AG20443 (cell line): ENCODE data around the gene PARG.
A peak's percentile ranks its signal among the peaks of the same experiment; 100 is the strongest.
"Not testable (repeated sequence)": the region's sequence is repeated elsewhere in the genome, so short reads cannot be mapped to it uniquely, and the experiment has no call there.

Experiments used
- DNase-seq: peaks from one replicate; pipeline ENCODE4 v3.0.0; 2012; ENCODE audit warnings: low spot score, mixed read lengths

Gene PARG

DNA sequence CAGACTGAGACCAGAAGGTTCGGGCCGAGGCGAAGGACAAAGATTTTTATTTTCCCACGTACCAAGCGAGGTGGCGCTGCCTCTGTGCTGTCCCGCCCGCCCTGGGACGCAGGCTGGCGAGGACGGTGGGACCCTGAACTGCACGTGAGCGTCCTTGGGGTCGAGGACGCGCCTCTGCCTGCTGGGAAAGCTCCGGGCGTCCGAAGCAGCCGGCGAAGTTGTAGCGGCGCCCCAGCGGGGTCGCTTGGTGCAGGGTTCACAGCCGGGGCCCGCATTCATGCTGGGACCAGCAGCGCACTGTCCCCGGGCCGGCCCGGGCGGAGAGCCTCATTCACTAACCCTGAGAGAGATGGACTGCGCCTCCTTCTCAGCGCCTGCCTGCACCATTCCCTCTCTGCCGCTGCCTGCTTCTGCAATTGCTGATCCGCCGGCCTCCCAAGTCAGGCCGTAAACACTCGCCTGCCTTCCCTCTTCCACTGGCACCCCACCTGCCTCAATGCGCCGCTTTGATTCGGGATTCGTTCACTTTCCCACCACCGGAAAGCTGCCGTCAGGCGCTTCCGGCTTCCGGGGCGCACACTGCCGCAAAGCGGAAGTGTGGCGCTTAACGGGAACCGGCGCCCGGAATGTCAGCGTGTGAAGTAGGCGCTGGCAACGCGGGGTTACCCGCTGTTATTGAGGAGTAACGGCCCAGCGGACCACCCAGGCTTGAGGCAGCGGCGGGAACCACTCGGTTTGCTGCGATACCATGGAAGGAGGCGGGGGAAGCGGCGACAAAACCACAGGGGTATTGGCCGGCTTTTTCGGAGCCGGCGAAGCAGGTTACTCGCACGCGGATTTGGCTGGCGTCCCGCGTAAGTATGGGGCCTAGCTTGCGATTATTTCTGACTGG, at the start of gene PARG, which contains the start of gene TIMM23B:
Gene PARG, minus strand, starts transcription at position 581 of the 892 bp plus-strand sequence. Its CDS starts 302 bp downstream, at position 279.
Gene TIMM23B, plus strand, starts transcription at position 607 of the 892 bp plus-strand sequence. Its CDS starts 142 bp downstream, at position 749.
- peak; percentile 75 for DNase-seq

DNA sequence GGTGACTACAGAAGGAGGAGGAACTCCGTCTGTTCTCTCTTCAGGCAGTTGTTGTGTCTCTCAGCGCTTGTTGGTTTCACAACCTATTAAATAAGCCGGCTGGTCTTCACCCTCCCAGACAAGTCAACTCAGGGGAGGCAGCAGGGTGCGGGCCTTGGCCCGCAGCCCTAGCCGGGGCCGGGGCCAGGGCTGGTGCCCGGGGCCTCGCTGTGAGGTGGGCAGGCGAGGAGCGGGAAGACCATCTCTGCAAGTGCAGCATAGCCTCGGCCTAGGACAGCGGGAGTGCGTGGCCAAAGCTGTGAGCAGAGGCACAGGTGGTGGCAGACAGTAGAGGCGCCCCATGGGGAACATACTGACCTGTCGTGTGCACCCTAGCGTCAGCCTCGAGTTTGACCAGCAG, 46.5 kb upstream of the PARG start, which contains the start of gene AGAP6:
Gene AGAP6, plus strand, starts transcription at position 31 of the 400 bp plus-strand sequence. Its CDS starts 310 bp downstream, at position 341.
- not testable (repeated sequence) for DNase-seq

DNA sequence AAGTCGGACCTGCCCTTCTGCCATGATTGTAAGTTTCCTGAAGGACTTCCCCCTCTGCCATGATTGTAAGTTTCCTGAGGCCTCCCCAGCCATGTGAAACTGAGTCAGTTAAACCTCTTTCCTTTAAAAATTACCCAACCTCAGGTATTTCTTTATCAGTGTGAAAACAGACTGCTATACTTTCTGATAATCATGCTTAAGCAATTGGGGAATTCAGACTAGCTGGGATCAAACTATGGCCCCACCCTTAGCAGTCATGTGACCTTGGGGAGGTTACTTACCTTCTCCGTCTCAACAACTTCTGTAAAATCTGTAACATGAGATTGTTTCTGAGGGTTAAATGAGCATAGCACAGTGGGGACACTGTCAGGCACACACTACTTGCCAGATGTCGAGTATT, 45.4 kb upstream of the PARG start:
- DNase-seq = not testable (repeated sequence)

DNA sequence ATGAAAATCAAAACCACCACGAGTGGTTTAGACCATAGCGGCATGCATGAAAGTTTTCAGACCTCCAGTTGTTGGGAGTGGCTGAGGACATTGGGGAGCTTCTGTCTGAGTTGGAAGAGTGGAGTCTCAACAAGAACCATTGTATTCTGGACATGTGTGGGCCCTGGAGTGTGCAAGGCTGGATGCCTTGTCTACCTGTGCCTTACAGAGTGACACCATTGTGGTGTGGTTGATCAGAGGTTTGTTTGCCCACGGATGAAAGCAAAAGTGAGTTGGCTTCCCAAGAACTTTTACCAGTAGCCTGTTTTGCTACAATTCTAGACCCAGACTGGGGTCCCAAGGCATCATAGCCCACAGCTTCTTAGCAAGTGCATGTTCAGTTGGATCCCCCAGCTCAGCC, 35.9 kb upstream of the PARG start:
- not testable (repeated sequence) for DNase-seq

DNA sequence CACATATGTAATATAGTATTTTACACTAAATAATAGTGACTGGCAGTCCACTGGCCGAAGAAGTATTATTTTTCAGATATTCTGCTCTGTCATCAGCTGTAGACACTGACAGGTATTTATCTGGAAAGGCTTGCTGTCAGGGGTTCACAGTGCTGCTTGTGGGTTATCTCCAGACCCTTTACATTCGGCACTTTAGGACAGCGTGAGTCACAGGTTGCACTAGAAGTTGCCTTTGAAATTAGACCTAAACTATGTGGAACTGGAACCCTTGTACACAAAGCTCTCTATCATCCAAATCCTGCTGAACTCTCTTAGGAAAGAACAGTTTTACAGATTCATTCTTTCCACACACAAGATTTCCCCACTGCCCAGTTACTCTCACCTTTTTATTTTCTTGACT, 30.3 kb upstream of the PARG start:
- DNase-seq = not testable (repeated sequence)

- DNase-seq = not testable (repeated sequence)
Measured at GRCh38 chr10:49971466-49971865, 29.6 kb upstream of the PARG start.

DNA sequence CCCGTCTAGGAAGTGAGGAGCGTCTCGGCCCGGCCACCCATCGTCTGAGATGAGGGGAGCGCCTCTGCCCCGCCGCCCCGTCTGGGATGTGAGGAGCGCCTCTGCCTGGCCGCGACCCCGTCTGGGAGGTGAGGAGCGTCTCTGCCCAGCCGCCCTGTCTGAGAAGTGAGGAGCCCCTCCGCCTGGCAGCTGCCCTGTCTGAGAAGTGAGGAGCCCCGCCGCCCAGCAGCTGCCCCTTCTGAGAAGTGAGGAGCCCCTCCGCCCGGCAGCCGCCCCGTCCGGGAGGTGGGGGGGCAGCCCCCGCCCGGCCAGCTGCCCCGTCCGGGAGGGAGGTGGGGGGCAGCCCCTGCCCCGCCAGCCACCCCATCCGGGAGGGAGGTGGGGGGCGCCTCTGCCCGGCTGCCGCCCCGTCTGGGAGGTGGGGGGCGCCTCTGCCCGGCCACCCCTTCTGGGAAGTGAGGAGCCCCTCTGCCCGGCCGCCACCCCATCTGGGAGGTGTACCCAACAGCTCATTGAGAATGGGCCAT, 28.6 kb upstream of the PARG start:
- not testable (repeated sequence) for DNase-seq

DNA sequence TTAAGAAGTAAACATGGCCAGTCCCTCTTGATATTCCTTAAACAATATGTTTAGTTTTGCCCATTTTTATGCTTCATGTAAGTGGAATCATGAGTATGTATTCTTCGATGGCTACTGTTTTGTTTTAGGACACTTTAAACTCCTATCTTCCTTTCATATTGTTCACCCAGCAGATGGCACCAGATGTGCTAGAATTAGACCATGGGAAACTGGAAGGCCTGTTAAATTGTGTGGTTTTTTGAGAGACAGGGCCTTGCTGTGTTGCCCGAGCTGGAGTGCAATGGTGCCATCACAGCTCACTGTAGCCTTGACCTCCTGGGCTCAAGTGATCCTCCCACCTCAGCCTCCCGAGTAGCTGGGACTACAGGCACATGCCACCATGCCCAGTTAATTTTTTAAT, 11.3 kb upstream of the PARG start:
- not testable (repeated sequence) for DNase-seq

DNA sequence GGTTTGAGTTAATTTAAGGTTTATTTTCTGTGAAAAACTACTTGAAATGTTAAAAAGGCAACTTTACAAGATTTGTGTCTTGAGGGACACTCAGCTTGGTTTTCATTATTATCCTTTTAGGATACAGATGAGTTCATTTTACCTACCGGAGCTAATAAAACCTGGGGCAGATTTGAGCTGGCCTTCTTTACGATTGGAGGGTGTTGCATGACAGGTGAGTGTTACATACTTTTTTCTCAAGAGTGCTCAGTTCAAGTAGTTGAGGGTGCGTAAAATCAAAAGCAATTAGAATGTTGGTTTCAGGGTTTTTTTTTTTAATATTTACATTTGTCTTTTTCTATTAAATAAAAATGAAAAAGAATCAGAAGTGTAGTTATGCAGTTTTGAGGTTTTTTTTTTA, 10.2 kb upstream of the PARG start:
- DNase-seq = not testable (repeated sequence)

DNA sequence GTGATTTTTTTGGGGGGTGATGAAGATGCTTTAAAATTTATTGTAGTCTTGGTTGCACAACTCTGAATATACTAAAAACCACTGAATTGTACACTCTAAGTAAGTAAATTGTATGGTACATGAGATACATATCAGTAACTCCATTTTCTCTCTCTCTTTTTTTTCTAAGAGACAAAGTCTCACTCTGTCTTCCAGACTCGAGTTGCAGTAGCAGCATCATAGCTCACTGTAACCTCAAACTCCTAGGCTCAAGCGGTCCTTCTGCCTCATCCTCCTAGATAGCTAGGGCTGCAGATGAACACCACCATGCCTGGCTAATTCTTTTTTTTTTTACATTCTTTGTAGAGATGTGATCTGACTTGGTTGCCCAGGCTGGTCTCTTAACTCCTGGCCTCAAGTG, 6.9 kb upstream of the PARG start:
- DNase-seq = not testable (repeated sequence)

- not testable (repeated sequence) for DNase-seq
Measured at GRCh38 chr10:49948142-49948541, 6.3 kb upstream of the PARG start.

DNA sequence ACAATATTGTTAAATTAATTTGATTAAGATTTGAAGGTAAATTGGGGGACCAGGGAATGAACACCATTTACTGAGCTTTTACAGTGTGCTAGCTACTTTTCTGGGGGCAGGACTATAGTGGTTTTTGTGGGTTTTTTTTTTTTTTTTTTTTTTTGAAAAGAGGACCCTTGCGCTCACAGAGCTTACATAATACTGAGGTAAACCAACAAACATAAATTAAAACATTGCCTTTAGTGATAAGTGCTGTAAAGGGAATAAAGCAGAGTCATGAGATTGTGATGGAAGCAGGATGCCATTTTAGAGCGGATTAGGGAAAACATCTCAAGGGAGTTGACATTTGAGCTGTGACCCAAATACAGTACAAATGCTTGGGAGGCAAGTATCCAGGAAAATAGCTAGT, 1.8 kb upstream of the PARG start:
- DNase-seq = not testable (repeated sequence)

GRCh38 chr10:49942339-49942705, 495 bp upstream of the PARG start:
- not testable (repeated sequence) for DNase-seq

- not testable (repeated sequence) for DNase-seq
Measured at GRCh38 chr10:49931959-49932728, 9.7 kb downstream of the PARG start.

- DNase-seq = not testable (repeated sequence)
Measured at GRCh38 chr10:49931276-49931675, 10.6 kb downstream of the PARG start.

DNA sequence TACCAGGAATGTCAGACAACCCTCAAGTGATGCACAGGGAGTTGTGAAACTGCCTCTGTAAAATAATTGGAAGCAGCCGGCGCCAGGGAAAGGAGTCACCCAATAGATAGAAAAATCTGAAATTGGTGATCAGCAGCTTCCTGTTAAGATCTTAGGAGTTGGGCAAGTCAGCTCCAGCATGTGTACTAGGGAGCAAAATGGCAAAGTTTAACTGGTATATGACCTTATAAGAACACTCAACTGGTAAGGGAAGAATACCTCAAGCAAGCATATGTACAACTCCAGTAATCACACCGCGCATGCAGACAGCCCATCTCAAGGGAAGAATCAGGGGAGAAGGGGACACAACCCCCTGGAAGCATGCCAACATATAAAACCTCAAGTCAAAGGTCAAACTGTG, 18.3 kb downstream of the PARG start:
- DNase-seq = not testable (repeated sequence)

DNA sequence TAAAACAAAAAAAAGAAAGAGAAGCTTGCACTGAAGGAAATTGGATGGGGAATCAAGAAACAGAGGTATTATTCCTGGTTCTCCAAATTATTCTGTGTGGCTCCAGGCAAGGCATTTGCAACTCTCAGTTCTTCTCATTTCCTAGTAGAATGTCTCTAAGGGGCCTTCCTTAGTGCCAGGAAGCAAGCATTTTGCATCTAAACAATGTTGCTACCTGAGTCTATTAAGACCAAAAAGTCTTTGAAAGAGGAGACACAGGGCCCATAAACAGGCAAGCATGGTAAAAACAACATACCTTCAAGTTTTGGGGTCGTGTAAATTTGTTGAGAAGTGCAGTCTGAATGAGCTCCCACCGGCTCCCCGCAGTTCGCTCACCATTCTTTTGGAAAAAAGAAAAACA, 19.8 kb downstream of the PARG start:
- DNase-seq = not testable (repeated sequence)

- DNase-seq = not testable (repeated sequence)
Measured at GRCh38 chr10:49917927-49918326, 23.9 kb downstream of the PARG start.

DNA sequence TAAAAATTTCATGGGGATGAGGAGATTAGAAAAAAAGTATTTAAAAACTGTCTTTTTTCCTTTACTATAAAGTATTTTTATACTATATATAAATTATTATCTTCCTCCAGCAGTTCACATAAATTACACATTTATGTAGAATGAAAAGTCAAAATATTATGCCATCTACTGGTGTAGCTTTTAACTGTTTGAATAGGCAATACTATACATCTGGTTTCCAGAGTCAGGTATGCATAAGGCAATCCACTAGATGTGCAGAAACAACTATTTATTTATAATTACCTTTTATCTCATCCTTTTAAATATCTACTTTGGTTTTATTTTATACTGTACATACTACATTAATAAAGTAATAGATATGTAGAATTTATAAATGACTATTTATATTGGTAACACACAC, 25.4 kb downstream of the PARG start:
- not testable (repeated sequence) for DNase-seq

GRCh38 chr10:49910295-49910694, 31.5 kb downstream of the PARG start:
- not testable (repeated sequence) for DNase-seq

- DNase-seq = not testable (repeated sequence)
Measured at GRCh38 chr10:49908290-49909080, 33.3 kb downstream of the PARG start.
